ENCODE results near the gene GRID2. TPM values are rescaled to one million over a fixed set of nuclear protein-coding genes. Genes with fewer than 3 reads are reported as not detected.
A peak's percentile ranks its signal among the peaks of the same experiment; 100 is the strongest.
"Not testable (repeated sequence)": the region's sequence is repeated elsewhere in the genome, so short reads cannot be mapped to it uniquely, and the experiment has no call there.

GRID2 gene
- total RNA-seq, 1 donor from 2014 or later: 33.8 TPM

- DNase-seq (ENCODE audit: low spot score in 2 of 2): no peak
- FAIRE-seq: no peak
Observed at GRCh38 chr4:93540562-93540961, 1236.8 kb downstream of the GRID2 start.

GRCh38 chr4:93561842-93562241 is 1258.1 kb downstream of the GRID2 start:
- DNase-seq (ENCODE audit: low spot score in 2 of 2): no peak
- no peak for FAIRE-seq

GRCh38 chr4:93568758-93569157 is 1265.0 kb downstream of the GRID2 start:
- FAIRE-seq (no peak), DNase-seq (ENCODE audit: low spot score in 2 of 2) (no peak)

GRCh38 chr4:93573285-93573684 is 1269.5 kb downstream of the GRID2 start:
- DNase-seq (ENCODE audit: low spot score in 2 of 2): no peak
- no peak for FAIRE-seq

DNA sequence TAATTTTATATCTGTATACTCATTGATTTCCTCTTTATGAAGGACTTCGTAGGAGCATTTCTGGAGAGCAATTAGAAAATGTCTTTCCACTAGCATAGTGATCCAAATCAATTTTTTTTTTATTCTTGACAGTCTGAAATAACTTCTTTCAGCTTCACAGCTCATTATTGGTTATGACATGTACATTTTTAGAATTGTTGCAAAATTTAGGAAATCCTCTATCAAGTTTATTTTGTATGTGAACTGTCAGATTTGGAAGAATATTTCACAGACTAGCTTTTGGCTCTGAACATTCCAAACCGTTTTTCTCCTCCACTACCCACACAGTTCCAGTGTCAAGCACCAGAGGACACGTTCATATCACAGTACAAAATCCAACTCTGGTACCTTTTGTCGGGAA is 1275.2 kb downstream of the GRID2 start:
- DNase-seq (ENCODE audit: low spot score in 2 of 2): no peak

DNA sequence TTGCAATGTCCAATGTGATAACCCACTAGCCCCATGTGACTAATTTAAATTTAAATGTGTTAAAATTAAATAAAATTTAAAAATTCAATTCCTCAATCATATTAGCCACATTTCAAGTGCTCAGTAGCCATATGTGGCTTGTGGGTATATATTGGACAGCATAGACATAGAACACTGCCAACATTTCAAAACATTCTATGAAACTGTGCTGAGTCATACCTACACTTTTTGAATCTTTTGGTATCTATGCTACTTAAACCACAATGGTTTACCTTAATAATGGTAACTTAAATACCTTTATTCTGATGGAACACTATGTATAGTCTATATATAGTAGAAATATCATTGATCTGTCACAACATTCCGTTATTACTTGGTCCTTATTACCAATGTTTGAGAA is 1301.4 kb downstream of the GRID2 start:
- FAIRE-seq (no peak), DNase-seq (ENCODE audit: low spot score in 2 of 2) (no peak)

More for the DNA sequence above, 1275.2 kb downstream of the GRID2 start:
- FAIRE-seq: no peak

- DNase-seq (ENCODE audit: low spot score in 2 of 2): peak; percentile 8 to 10
- no peak for FAIRE-seq
Observed at GRCh38 chr4:93617606-93618005, 1313.8 kb downstream of the GRID2 start.

DNA sequence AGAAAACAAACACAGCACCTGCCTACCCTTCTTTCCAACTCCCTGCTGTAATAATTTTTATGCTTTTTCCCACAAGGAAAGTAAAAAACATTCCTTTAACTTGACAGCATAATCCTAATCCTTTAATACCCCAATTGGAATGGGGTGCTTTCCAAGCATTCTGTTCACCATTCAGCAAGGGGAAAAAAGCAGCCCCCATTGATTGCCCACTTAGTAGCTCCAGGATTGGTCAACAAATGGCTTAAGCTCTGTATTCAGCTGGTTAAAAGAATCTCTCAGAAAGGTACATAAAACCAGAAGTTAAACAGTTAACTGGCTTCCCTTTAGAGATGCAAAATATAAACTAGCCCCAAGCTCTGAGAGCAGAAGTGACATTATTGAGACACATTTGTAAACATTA is 1330.0 kb downstream of the GRID2 start:
- DNase-seq (ENCODE audit: low spot score in 2 of 2) (no peak), FAIRE-seq (no peak)

GRCh38 chr4:93635943-93636342 is 1332.2 kb downstream of the GRID2 start:
- FAIRE-seq: no peak
- DNase-seq (ENCODE audit: low spot score in 2 of 2): no peak

DNA sequence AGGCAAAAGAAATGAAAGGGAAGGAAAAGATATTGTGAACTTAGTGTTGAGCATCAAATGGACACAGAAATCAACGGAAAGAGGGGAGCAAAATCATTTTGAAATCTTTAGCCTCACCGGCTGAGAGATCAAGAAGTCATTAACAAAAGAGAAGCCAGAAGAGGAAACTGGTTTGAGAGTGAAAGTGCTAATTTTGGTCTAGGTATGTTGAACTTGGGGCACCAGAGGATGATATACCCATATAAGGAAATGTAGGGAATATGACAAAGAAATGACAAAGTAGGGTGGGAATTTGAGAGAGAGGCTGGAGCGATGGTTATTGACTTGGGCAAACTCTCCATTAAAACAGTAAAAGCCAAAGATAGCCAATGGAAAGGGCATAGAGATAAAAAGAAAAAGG is 1341.4 kb downstream of the GRID2 start:
- FAIRE-seq (no peak), DNase-seq (ENCODE audit: low spot score in 2 of 2) (no peak)

DNA sequence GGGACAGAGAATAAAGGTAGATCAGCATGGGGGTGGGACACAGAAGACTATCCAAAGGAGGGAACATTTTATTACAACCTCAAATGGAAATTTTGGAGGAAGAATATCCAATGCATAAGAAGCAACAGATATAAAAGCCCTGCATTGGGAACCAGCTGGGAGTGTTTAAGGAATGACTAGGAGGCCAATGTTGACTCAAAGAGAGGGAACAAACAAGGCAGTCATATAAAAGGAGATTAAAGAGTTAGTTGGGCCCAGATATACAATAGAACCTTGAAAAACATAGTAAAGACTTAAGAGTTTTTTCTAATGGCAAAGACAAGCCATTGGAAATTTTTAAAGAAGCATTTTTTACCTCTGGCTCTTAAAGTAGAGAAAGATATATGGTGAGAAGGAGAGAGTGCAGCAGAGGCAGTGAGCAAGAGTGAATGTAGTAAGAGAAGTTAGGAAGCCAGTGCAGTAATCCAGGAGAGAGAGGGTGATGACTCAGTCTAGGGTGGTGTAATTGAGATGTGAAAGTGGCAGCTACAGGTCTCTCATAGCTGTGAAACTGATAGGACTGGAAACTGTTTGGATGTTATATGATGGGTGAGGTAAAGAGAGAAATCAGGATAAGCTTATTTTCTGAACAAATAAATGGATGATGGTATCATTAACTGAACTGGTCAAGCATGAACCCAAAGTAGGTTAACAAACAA is 1342.6 kb downstream of the GRID2 start:
- no peak for FAIRE-seq
- no peak for DNase-seq (ENCODE audit: low spot score in 2 of 2)

DNA sequence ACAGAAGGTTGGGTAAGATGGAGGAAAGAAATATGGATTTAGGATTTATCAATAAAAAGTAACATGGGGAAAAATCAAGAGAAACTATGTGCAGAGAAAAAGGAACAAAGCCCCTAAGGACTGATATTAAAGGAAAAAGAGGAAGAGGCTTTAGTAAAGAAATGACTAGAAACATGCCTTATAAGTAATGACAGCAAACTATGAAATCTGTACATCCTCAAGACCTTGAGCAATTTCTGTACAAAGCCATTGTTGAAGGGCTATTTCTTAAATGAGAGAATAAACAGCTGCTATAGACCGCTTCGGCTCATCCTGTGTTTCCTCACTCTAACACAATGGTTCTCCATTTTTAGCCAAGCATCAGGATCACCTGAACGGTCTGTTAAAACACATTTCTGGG is 1344.5 kb downstream of the GRID2 start:
- no peak for DNase-seq (ENCODE audit: low spot score in 2 of 2)
- FAIRE-seq: no peak

DNA sequence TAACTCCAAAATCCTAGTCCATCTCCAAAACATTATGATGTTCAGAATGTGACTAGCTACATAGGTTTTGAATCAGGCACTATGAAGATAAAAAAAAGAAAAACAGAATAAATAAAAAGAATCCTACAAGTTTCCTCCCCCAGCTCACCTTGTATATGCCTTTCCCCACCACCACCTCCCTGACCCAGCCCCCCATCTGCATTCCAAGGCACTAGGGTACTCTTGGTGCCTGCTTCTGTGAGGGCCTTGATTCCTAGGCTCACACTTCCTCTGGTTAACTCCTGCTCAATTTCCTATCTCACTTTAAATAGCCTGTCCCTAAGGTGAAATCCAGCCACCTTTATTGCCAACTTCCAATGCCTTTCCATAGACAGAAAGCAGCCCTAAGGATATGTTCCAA is 1346.1 kb downstream of the GRID2 start:
- FAIRE-seq (no peak), DNase-seq (ENCODE audit: low spot score in 2 of 2) (no peak)

GRCh38 chr4:93654211-93654610 is 1350.4 kb downstream of the GRID2 start:
- no peak for FAIRE-seq
- DNase-seq (ENCODE audit: low spot score in 2 of 2): no peak

DNA sequence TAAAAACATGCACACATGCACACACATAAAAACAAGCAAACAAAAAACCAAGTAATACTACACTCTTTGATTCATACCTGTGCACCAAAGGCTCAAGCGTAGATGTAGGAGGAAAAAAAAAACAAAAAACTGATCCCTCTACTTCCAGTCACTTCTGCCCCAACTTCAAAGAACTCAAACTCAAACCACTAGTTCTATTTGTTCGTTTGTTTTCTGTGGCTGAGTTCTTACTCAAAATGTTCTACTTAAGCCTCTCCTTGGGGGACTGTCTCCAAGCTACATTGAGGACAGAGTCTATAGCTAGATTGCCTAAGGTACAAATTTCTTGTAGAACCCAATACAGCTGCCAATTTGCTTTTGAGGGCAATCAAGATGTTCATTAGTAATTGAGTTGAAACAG is 1353.8 kb downstream of the GRID2 start:
- DNase-seq (ENCODE audit: low spot score in 2 of 2) (no peak), FAIRE-seq (no peak)

- no peak for DNase-seq (ENCODE audit: low spot score in 2 of 2)
- no peak for FAIRE-seq
Observed at GRCh38 chr4:93658443-93658842, 1354.7 kb downstream of the GRID2 start.

- FAIRE-seq: no peak
Observed at GRCh38 chr4:93659629-93660028, 1355.9 kb downstream of the GRID2 start.

GRCh38 chr4:93660036-93660435 is 1356.3 kb downstream of the GRID2 start:
- no peak for FAIRE-seq
- DNase-seq (ENCODE audit: low spot score in 2 of 2): no peak

More at GRCh38 chr4:93659629-93660028, 1355.9 kb downstream of the GRID2 start:
- DNase-seq (ENCODE audit: low spot score in 2 of 2): no peak

DNA sequence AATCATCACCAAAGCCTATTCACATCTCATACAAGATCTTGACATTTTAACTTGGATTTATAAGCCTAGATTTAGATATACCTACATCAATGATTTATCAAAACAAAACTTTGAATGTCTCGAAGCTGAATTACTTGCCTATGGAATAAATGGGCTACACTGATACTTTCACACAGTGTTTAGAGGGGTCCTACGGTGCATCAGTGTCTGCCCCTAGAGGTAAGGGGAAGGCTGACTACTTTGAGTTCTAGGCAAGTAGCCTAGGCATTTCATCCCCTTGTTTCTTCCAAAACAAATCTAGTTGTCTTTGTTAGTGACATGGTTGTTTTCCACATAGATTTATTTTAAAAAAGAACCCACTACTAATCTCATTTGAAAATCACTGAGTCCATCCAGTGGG is 1366.7 kb downstream of the GRID2 start:
- DNase-seq (ENCODE audit: low spot score in 2 of 2) (no peak), FAIRE-seq (no peak)

GRCh38 chr4:93671093-93671492 is 1367.3 kb downstream of the GRID2 start:
- DNase-seq (ENCODE audit: low spot score in 2 of 2) (no peak), FAIRE-seq (no peak)

DNA sequence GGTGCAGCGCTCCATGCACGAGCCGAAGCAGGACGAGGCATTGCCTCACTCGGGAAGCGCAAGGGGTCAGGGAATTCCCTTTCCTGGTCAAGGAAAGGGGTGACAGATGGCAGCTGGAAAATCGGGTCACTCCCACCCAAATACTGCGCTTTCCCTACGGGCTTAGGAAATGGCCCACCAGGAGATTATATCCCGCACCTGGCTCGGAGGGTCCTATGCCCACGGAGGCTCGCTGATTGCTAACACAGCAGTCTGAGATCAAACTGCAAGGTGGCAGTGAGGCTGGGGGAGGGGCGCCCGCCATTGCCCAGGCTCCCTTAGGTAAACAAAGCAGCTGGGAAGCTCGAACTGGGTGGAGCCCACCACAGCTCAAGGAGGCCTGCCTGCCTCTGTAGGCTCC is 1373.2 kb downstream of the GRID2 start:
- not testable (repeated sequence) for FAIRE-seq; DNase-seq (ENCODE audit: low spot score in 2 of 2)

DNA sequence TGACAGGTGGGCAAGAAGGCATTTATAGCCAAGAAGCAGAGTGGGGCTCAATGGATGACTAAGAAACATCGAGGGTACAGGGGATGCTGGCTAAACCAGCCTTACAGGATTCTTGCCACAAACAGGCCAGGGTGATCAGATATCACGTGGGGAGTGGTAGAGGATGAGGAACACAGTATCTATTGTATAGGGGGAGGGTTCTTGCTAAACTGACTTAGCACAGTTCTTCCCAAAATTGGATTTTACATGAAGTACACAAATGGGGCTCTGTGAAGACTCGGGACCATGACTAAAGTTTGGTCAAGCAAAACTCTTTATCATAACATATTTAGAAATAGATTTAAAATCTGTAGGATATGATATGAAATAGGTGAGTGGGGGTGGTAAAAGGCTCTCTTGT is 1380.8 kb downstream of the GRID2 start:
- DNase-seq (ENCODE audit: low spot score in 2 of 2) (no peak), FAIRE-seq (no peak)

- FAIRE-seq (no peak), DNase-seq (ENCODE audit: low spot score in 2 of 2) (no peak)
Observed at GRCh38 chr4:93687304-93687703, 1383.5 kb downstream of the GRID2 start.

Data from frontal cortex (tissue), 4 donors.